HepG2 (cell line): ENCODE measurements around the gene STX4. TPM values are rescaled to one million over a fixed set of nuclear protein-coding genes. Genes with fewer than 3 reads are reported as not detected.
A peak's percentile ranks its signal among the peaks of the same experiment; 100 is the strongest.

Source experiments
- AGO1 ChIP-seq: fragments of 200-400 bp; formaldehyde crosslinking; IDR thresholded peaks from 2 replicates; pipeline ENCODE4 v1.6.1; 2017; ENCODE audit warnings: mild to moderate bottlenecking, low read depth, low read length, moderate library complexity; ENCODE audit not compliant: poor library complexity, severe bottlenecking
- AHR ChIP-seq: IDR thresholded peaks from 2 replicates; pipeline ENCODE4 v1.6.1; 2018; ENCODE audit warnings: missing genetic modification reagents, missing compliant biosample characterization
- DMTF1 ChIP-seq: sonication (generic); formaldehyde crosslinking; IDR thresholded peaks from 2 replicates; pipeline ENCODE4 v1.4.0; 2020; ENCODE audit warnings: mild to moderate bottlenecking, missing genetic modification reagents
- ERF ChIP-seq: IDR thresholded peaks from 2 replicates; pipeline ENCODE4 v1.6.1; 2018; ENCODE audit warnings: missing biosample characterization, missing genetic modification reagents
- FOXJ3 ChIP-seq: sonication (generic); formaldehyde crosslinking; IDR thresholded peaks from 2 replicates; pipeline ENCODE4 v1.4.0; 2020; ENCODE audit warnings: missing genetic modification reagents, mild to moderate bottlenecking, borderline replicate concordance
- GATAD2A ChIP-seq: IDR thresholded peaks from 2 replicates; pipeline ENCODE4 v1.6.1; 2016
- GFI1 ChIP-seq: sonication (generic); formaldehyde crosslinking; IDR thresholded peaks from 2 replicates; pipeline ENCODE4 v1.5.0; 2020; ENCODE audit warnings: missing genetic modification reagents, mild to moderate bottlenecking, borderline replicate concordance
- HES4 ChIP-seq: sonication (generic); formaldehyde crosslinking; IDR thresholded peaks from 2 replicates; pipeline ENCODE4 v1.9.0; 2021; ENCODE audit warnings: mild to moderate bottlenecking, missing genetic modification reagents, borderline replicate concordance
- HNRNPL ChIP-seq: fragments of 200-400 bp; formaldehyde crosslinking; IDR thresholded peaks from 2 replicates; pipeline ENCODE4 v1.6.1; 2017; ENCODE audit warnings: mild to moderate bottlenecking, low read depth, low read length
- JUND ChIP-seq: sonication (generic); formaldehyde crosslinking; IDR thresholded peaks from 2 replicates; pipeline ENCODE4 v1.8.0; 2022; ENCODE audit warnings: mild to moderate bottlenecking, missing genetic modification reagents
- NAIF1 ChIP-seq: sonication (generic); formaldehyde crosslinking; IDR thresholded peaks from 2 replicates; pipeline ENCODE4 v1.5.0; 2020; ENCODE audit warnings: mild to moderate bottlenecking, missing genetic modification reagents, borderline replicate concordance
- POLR2AphosphoS5 ChIP-seq: IDR thresholded peaks from 2 replicates; pipeline ENCODE4 v1.6.1; 2012; ENCODE audit warnings: low read depth, low read length
- RELA ChIP-seq: sonication (generic); formaldehyde crosslinking; IDR thresholded peaks from 2 replicates; pipeline ENCODE4 v1.4.0; 2020; ENCODE audit warnings: missing genetic modification reagents
- REXO4 ChIP-seq: sonication (generic); formaldehyde crosslinking; IDR thresholded peaks from 2 replicates; pipeline ENCODE4 v1.8.0; 2022; ENCODE audit warnings: missing genetic modification reagents, mild to moderate bottlenecking, borderline replicate concordance
- SKI ChIP-seq: fragments of 450-650 bp; IDR thresholded peaks from one replicate; pipeline ENCODE4 v1.6.1; 2018; ENCODE audit warnings: mild to moderate bottlenecking; ENCODE audit not compliant: partially characterized antibody
- SOX6 ChIP-seq, 2 experiments: fragments of 450-650 bp in 1 of 2; sonication (generic) in 1 of 2; formaldehyde crosslinking in 1 of 2; IDR thresholded peaks; 2 replicates each; pipeline versions ENCODE4 v1.4.0 to v1.6.1; 2017 to 2020; ENCODE audit warnings: antibody characterized with exemption in 1 of 2, mild to moderate bottlenecking in 1 of 2, missing genetic modification reagents in 1 of 2
- TAF1 ChIP-seq: sonication (generic); formaldehyde crosslinking; IDR thresholded peaks from 2 replicates; pipeline ENCODE4 v1.4.0; 2020; ENCODE audit warnings: missing genetic modification reagents
- TBP ChIP-seq: sonication (generic); formaldehyde crosslinking; IDR thresholded peaks from 2 replicates; pipeline ENCODE4 v1.5.0; 2020; ENCODE audit warnings: missing genetic modification reagents
- TP53 ChIP-seq: sonication (generic); formaldehyde crosslinking; conservative IDR thresholded peaks from 2 replicates; pipeline ENCODE4 v1.4.0; 2020; ENCODE audit warnings: missing genetic modification reagents
- U2AF1 ChIP-seq: fragments of 200-400 bp; formaldehyde crosslinking; optimal IDR thresholded peaks from 2 replicates; pipeline ENCODE3; 2017; ENCODE audit warnings: mild to moderate bottlenecking, low read depth, low read length
- ZBTB7A ChIP-seq: sonication (generic); formaldehyde crosslinking; IDR thresholded peaks from 2 replicates; pipeline ENCODE4 v1.8.0; 2022; ENCODE audit warnings: mild to moderate bottlenecking, missing genetic modification reagents
- ZNF224 ChIP-seq: sonication (generic); formaldehyde crosslinking; IDR thresholded peaks from 2 replicates; pipeline ENCODE4 v1.5.0; 2020; ENCODE audit warnings: mild to moderate bottlenecking, missing genetic modification reagents
- ZNF468 ChIP-seq: sonication (generic); formaldehyde crosslinking; IDR thresholded peaks from 2 replicates; pipeline ENCODE4 v1.8.0; 2022; ENCODE audit warnings: mild to moderate bottlenecking, moderate library complexity, missing genetic modification reagents
- ZNF549 ChIP-seq: sonication (generic); formaldehyde crosslinking; IDR thresholded peaks from 2 replicates; pipeline ENCODE4 v1.5.0; 2020; ENCODE audit warnings: missing genetic modification reagents
- ZNF569 ChIP-seq: sonication (generic); formaldehyde crosslinking; IDR thresholded peaks from 2 replicates; pipeline ENCODE4 v1.5.0; 2020; ENCODE audit warnings: mild to moderate bottlenecking, missing genetic modification reagents, moderate library complexity, borderline replicate concordance
- ZNF619 ChIP-seq: sonication (generic); formaldehyde crosslinking; IDR thresholded peaks from 2 replicates; pipeline ENCODE4 v1.4.0; 2020; ENCODE audit warnings: mild to moderate bottlenecking, missing genetic modification reagents
- ZNF773 ChIP-seq: sonication (generic); formaldehyde crosslinking; IDR thresholded peaks from 2 replicates; pipeline ENCODE4 v1.4.0; 2020; ENCODE audit warnings: missing genetic modification reagents, borderline replicate concordance
- ZNF777 ChIP-seq: sonication (generic); formaldehyde crosslinking; IDR thresholded peaks from 2 replicates; pipeline ENCODE4 v1.4.0; 2020; ENCODE audit warnings: missing genetic modification reagents
- polyA plus RNA-seq, 8 experiments: library from polyadenylated mRNA; depleted of rRNA in 3 of 8; stranded (reverse) in 7 of 8; unstranded in 1 of 8; fragments of >200 nt; fragmentation: Illumina TruSeq in 4 of 8; extraction: Trizol in 4 of 8; gene quantifications; 2 replicates each; pipeline versions ENCODE4 v1.2.1 to v1.2.3, GENCODE V29; 2011 to 2016; ENCODE audit warnings: low read depth in 4 of 8, missing spikeins in 1 of 8, mixed read lengths in 1 of 8; ENCODE audit not compliant: insufficient read depth in 1 of 8
- total RNA-seq, 5 experiments: library from RNA; depleted of rRNA; stranded (reverse); fragments of >200 nt; fragmentation: Illumina TruSeq; extraction: Trizol; gene quantifications; 2 replicates each; pipeline ENCODE4 v1.2.3, GENCODE V29; 2016; ENCODE audit warnings: low read depth in 1 of 5
- TF ChIP-seq, protein P1 (sequence below): sonication (generic); formaldehyde crosslinking; IDR thresholded peaks from 2 replicates; pipeline ENCODE4 v1.4.0; 2020; ENCODE audit warnings: mild to moderate bottlenecking, missing genetic modification reagents

The STX4 gene
- total and polyA plus RNA-seq, 2 of the 13 experiments (the other 11 are each of a cell fraction or from before 2014, with no cell fraction given) = 29.2 to 34.6 TPM

- TF ChIP-seq, protein P1, sequence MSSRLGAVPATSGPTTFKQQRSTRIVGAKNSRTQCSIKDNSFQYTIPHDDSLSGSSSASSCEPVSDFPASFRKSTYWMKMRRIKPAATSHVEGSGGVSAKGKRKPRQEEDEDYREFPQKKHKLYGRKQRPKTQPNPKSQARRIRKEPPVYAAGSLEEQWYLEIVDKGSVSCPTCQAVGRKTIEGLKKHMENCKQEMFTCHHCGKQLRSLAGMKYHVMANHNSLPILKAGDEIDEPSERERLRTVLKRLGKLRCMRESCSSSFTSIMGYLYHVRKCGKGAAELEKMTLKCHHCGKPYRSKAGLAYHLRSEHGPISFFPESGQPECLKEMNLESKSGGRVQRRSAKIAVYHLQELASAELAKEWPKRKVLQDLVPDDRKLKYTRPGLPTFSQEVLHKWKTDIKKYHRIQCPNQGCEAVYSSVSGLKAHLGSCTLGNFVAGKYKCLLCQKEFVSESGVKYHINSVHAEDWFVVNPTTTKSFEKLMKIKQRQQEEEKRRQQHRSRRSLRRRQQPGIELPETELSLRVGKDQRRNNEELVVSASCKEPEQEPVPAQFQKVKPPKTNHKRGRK = no peak
- TF ChIP-seq ZNF773 (CRISPR knock-in tag) (peak; percentile 51; the same call in 1 of the 2 replicates), AHR (CRISPR knock-in tag) (peak; percentile 89), ZNF224 (CRISPR knock-in tag) (no peak), POLR2AphosphoS5 (peak; percentile 89), SKI (peak; percentile 45), RELA (no peak), ZNF619 (no peak), HES4 (CRISPR knock-in tag) (no peak), DMTF1 (CRISPR knock-in tag) (no peak), ERF (CRISPR knock-in tag) (peak; percentile 90), ZNF569 (no peak), HNRNPL (0 out of 2 replicates have a peak, but pooled peaks have one; percentile 19), TBP (CRISPR knock-in tag) (no peak), SOX6 (IDR thresholded peaks at IDR 0.05) (no peak), SOX6 (CRISPR knock-in tag; IDR thresholded peaks at IDR 0.05) (peak; percentile 78), TP53 (peak; percentile 60; the same call in 1 of the 2 replicates), TAF1 (CRISPR knock-in tag) (peak; percentile 65), JUND (CRISPR knock-in tag) (no peak), NAIF1 (CRISPR knock-in tag) (peak; percentile 87), GATAD2A (peak; percentile 71; the same call in 1 of the 2 replicates), REXO4 (no peak), AGO1 (peak; percentile 87), FOXJ3 (CRISPR knock-in tag) (peak; percentile 73), ZNF549 (CRISPR knock-in tag) (no peak), U2AF1 (peak; percentile 81), ZBTB7A (CRISPR knock-in tag) (no peak), GFI1 (CRISPR knock-in tag) (peak; percentile 12; the same call in 1 of the 2 replicates), ZNF468 (CRISPR knock-in tag) (no peak), ZNF777 (peak; percentile 80)
Measured at GRCh38 chr16:31073970-31074813, 40.8 kb downstream of the STX4 start, which contains the start of the genes ZNF646 and ZNF668 (continued).
